Measurements from ENCODE around the gene NTPCR. TPM values are rescaled to one million over a fixed set of nuclear protein-coding genes. Genes with fewer than 3 reads are reported as not detected.

NTPCR gene
- total RNA-seq, 1 experiment from 2014 or later, result 34.2 TPM

DNA sequence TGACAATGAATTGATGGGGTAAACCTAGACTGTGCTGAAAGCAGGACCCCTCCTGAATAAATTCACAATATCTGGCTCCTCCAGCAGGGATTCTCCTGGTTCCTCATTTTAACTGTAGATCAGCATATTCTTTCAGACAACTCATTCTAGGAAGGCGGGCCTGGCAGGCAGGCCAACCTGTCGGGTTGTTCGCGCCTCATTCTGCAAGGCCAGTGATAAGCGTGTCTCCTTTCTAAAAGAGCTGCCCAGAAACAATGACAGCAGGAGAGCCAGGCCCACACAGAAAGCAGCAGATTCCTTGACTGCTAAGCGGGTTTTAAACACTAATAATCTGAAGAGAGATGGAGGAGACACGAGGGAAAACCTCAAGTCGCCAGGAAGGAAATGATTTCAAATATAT is 70.0 kb downstream of the NTPCR start:
- H2AFZ ChIP-seq (ENCODE audit: low read depth, low read length, poor library complexity, severe bottlenecking), result no peak overlapping the region

More for the DNA sequence above, 70.0 kb downstream of the NTPCR start:
- H3K27ac ChIP-seq (ENCODE audit: low read depth, low read length), result no peak overlapping the region
- BruUV-seq (replicated peaks), result no TSS peak
- ChIA-PET CTCF (no interaction called here), RAD21 (ENCODE audit: low non-redundant PET in 1 of 2, low total read pairs in 2 of 2, uncharacterized antibody in 2 of 2, unreplicated experiment in 2 of 2) (no interaction called here), POLR2A (no interaction called here)
- no peak overlapping the region for H3K4me3 ChIP-seq (replicated peaks in 1 of 2; ENCODE audit: low read depth in 1 of 2, low read length in 2 of 2)
- no peak overlapping the region for H3K4me2 ChIP-seq (ENCODE audit: low read length)
- no peaks in the 10 kb centered on the region for H3K4me1 ChIP-seq (ENCODE audit: control insufficient read depth in 1 of 2, insufficient read depth in 2 of 2, low read length in 2 of 2)
- no peaks in the 10 kb centered on the region for H4K20me1 ChIP-seq (ENCODE audit: insufficient read depth)
- DNase-seq (ENCODE audit: low read depth, low spot score) (no peak), ATAC-seq (no peak)
- H3K9me3 ChIP-seq (ENCODE audit: control insufficient read depth in 1 of 2, insufficient read depth in 1 of 2, low read depth in 1 of 2, low read length in 2 of 2), result no peaks in the 10 kb centered on the region
- TF ChIP-seq YY1 (IDR thresholded peaks at IDR 0.05; ENCODE audit: extremely low read depth, insufficient replicate concordance, low read depth, low read length) (no peak), ZFX (IDR thresholded peaks at IDR 0.05) (no peak), CEBPB (IDR thresholded peaks at IDR 0.05; ENCODE audit: low read depth) (no peak), SP1 (IDR thresholded peaks at IDR 0.05; ENCODE audit: low read depth) (no peak), POLR2AphosphoS5 (IDR thresholded peaks at IDR 0.05; ENCODE audit: low read depth, low read length) (no peak), SRF (IDR thresholded peaks at IDR 0.05; ENCODE audit: low read depth) (no peak), EGR1 (IDR thresholded peaks at IDR 0.05; ENCODE audit: low read depth) (no peak), JUND (IDR thresholded peaks at IDR 0.05) (no peak), SIN3A (IDR thresholded peaks at IDR 0.05; ENCODE audit: low read depth) (no peak), ELF1 (IDR thresholded peaks at IDR 0.05; ENCODE audit: borderline replicate concordance, low read depth) (no peak), FOSL1 (IDR thresholded peaks at IDR 0.05; ENCODE audit: low read depth) (no peak), RAD21 (IDR thresholded peaks at IDR 0.05; ENCODE audit: low read depth) (no peak), EZH2 (IDR thresholded peaks at IDR 0.05) (no peak), EZH2phosphoT487 (IDR thresholded peaks at IDR 0.05; ENCODE audit: borderline replicate concordance) (no peak), TCF7L2 (IDR thresholded peaks at IDR 0.05; ENCODE audit: borderline replicate concordance, extremely low read depth, insufficient read depth, insufficient read length) (no peak)
- TF ChIP-seq, protein P1, sequence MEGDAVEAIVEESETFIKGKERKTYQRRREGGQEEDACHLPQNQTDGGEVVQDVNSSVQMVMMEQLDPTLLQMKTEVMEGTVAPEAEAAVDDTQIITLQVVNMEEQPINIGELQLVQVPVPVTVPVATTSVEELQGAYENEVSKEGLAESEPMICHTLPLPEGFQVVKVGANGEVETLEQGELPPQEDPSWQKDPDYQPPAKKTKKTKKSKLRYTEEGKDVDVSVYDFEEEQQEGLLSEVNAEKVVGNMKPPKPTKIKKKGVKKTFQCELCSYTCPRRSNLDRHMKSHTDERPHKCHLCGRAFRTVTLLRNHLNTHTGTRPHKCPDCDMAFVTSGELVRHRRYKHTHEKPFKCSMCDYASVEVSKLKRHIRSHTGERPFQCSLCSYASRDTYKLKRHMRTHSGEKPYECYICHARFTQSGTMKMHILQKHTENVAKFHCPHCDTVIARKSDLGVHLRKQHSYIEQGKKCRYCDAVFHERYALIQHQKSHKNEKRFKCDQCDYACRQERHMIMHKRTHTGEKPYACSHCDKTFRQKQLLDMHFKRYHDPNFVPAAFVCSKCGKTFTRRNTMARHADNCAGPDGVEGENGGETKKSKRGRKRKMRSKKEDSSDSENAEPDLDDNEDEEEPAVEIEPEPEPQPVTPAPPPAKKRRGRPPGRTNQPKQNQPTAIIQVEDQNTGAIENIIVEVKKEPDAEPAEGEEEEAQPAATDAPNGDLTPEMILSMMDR (IDR thresholded peaks at IDR 0.05 in 2 of 3, conservative IDR thresholded peaks at IDR 0.05 in 1 of 3; ENCODE audit: borderline replicate concordance in 1 of 3, insufficient read depth in 1 of 3, low read depth in 2 of 3, low read length in 2 of 3), result no peak
- TF ChIP-seq, protein P2, sequence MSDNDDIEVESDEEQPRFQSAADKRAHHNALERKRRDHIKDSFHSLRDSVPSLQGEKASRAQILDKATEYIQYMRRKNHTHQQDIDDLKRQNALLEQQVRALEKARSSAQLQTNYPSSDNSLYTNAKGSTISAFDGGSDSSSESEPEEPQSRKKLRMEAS (IDR thresholded peaks at IDR 0.05), result no peak
- TF ChIP-seq, protein P3, sequence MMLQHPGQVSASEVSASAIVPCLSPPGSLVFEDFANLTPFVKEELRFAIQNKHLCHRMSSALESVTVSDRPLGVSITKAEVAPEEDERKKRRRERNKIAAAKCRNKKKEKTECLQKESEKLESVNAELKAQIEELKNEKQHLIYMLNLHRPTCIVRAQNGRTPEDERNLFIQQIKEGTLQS (IDR thresholded peaks at IDR 0.05), result no peak
- H3K27me3 ChIP-seq (ENCODE audit: insufficient read depth, low read length), result no peaks in the 10 kb centered on the region
- no peaks in the 10 kb centered on the region for H3K36me3 ChIP-seq (ENCODE audit: control insufficient read depth in 1 of 2, insufficient read depth in 2 of 2, low read length in 2 of 2)
- intact Hi-C loops (cut with micrococcal nuclease), result no loop called here
- no peak overlapping the region for H3K9ac ChIP-seq (ENCODE audit: low read length)
- H3K79me2 ChIP-seq (ENCODE audit: insufficient read depth, low read length), result no peaks in the 10 kb centered on the region
- no peaks in the 10 kb centered on the region for H3K9me2 ChIP-seq (ENCODE audit: insufficient read depth)

Measured in HCT116 (cell line).